GM18861 (cell line): ENCODE results near the gene NRGN.

Experiments
- ATAC-seq: cut with Tn5 transposase; IDR thresholded peaks from one replicate; pipeline ENCODE4 v1.9.1; 2021; ENCODE audit not compliant: unreplicated experiment

Gene NRGN

GRCh38 chr11:124779568-124779967, 39.8 kb downstream of the NRGN start:
- ATAC-seq, result no peak

GRCh38 chr11:124783002-124783401, 43.3 kb downstream of the NRGN start:
- ATAC-seq, result no peak

- ATAC-seq, result no peak
Observed at GRCh38 chr11:124784051-124784450, 44.3 kb downstream of the NRGN start.

- ATAC-seq, result no peak
Observed at GRCh38 chr11:124788521-124788920, 48.8 kb downstream of the NRGN start.

GRCh38 chr11:124791626-124792341, 52.0 kb downstream of the NRGN start:
- peak; percentile 63 for ATAC-seq

- no peak for ATAC-seq
Observed at GRCh38 chr11:124793466-124794278, 53.9 kb downstream of the NRGN start.

- ATAC-seq, result no peak
Observed at GRCh38 chr11:124796312-124796711, 56.6 kb downstream of the NRGN start.
